Measurements from ENCODE around the gene APBA2. TPM values are rescaled to one million over a fixed set of nuclear protein-coding genes. Genes with fewer than 3 reads are reported as not detected.

The APBA2 gene
- total RNA-seq, 1 experiment from 2014 or later = not detected

- no peaks in the 10 kb centered on the region for H4K20me1 ChIP-seq (ENCODE audit: insufficient read depth, low read depth, low read length)
- no peaks in the 10 kb centered on the region for H3K27me3 ChIP-seq (ENCODE audit: low read length)
- no peak overlapping the region for H3K4me2 ChIP-seq (ENCODE audit: low read depth, low read length, poor library complexity, severe bottlenecking)
- no peaks in the 10 kb centered on the region for H3K36me3 ChIP-seq (ENCODE audit: insufficient read depth, low read length)
- no peak overlapping the region for H3K4me3 ChIP-seq (ENCODE audit: low read length)
- H3K4me1 ChIP-seq (ENCODE audit: low read length) = no peaks in the 10 kb centered on the region
- no peak overlapping the region for H3K9ac ChIP-seq (ENCODE audit: low read length)
- no peak overlapping the region for H2AFZ ChIP-seq (ENCODE audit: low read length)
- H3K79me2 ChIP-seq (ENCODE audit: low read length) = no peaks in the 10 kb centered on the region
- no peaks in the 10 kb centered on the region for H3K9me2 ChIP-seq (replicated peaks; ENCODE audit: insufficient read depth, low read length)
- no peaks in the 10 kb centered on the region for H3K9me3 ChIP-seq (ENCODE audit: low read length)
- no peak for DNase-seq
- no peak overlapping the region for H3K27ac ChIP-seq (ENCODE audit: low read length)
Measured at GRCh38 chr15:28929200-28929599, 43.4 kb downstream of the APBA2 start.

- H3K4me1 ChIP-seq (ENCODE audit: low read length) = no peaks in the 10 kb centered on the region
- no peaks in the 10 kb centered on the region for H4K20me1 ChIP-seq (ENCODE audit: insufficient read depth, low read depth, low read length)
- no peak overlapping the region for H2AFZ ChIP-seq (ENCODE audit: low read length)
- no peak for DNase-seq
- H3K9ac ChIP-seq (ENCODE audit: low read length) = no peak overlapping the region
- H3K79me2 ChIP-seq (ENCODE audit: low read length) = no peaks in the 10 kb centered on the region
- H3K36me3 ChIP-seq (ENCODE audit: insufficient read depth, low read length) = no peaks in the 10 kb centered on the region
- H3K9me2 ChIP-seq (replicated peaks; ENCODE audit: insufficient read depth, low read length) = no peaks in the 10 kb centered on the region
- no peak overlapping the region for H3K4me3 ChIP-seq (ENCODE audit: low read length)
- no peaks in the 10 kb centered on the region for H3K27me3 ChIP-seq (ENCODE audit: low read length)
- no peaks in the 10 kb centered on the region for H3K9me3 ChIP-seq (ENCODE audit: low read length)
- no peak overlapping the region for H3K27ac ChIP-seq (ENCODE audit: low read length)
- H3K4me2 ChIP-seq (ENCODE audit: low read depth, low read length, poor library complexity, severe bottlenecking) = no peak overlapping the region
Measured at GRCh38 chr15:28930011-28930410, 44.2 kb downstream of the APBA2 start.

DNA sequence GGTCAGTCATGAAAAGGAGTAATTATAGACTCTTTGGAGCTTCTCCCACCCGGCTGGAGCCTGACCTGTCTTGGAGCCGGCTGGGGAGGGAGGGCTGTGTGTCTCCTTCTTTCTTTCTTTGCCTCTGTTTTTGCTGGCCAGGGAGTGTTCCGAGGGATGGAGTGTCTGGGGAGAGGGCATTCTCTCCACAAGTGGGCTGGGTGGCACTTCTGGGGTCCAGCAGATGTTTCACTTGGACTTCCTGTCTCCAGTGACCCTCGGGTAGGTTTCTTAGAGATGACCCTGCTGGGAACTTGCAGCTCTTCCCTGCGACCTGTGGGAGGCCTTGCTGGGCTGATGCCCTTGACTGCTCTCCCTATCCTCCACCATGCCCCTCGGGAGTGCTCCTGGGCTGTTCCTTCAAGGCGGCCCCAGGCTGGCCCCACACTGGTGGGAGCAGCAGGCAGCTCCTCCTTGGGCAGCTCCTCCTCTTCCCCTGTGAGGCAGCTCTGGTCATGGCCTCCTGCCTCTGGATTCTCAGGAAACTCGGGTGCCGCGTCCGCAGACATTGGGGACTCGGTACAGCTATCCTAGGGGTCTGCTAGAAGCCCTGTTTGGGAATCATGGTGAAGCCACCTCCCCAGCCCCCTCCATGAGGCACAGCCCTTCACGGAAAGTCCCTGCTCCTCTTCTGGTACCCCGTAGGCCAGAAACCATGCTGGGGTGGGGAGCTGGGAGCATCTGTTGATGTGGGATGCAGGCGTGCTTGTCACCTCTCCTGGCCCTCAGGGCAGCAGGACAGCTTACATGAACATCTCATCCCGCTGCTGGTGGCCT, 44.9 kb downstream of the APBA2 start:
- no peaks in the 10 kb centered on the region for H4K20me1 ChIP-seq (ENCODE audit: insufficient read depth, low read depth, low read length)
- no peaks in the 10 kb centered on the region for H3K79me2 ChIP-seq (ENCODE audit: low read length)
- H3K9me3 ChIP-seq (ENCODE audit: low read length) = no peaks in the 10 kb centered on the region
- no peak overlapping the region for H3K9ac ChIP-seq (ENCODE audit: low read length)
- no peaks in the 10 kb centered on the region for H3K27me3 ChIP-seq (ENCODE audit: low read length)
- no peak overlapping the region for H2AFZ ChIP-seq (ENCODE audit: low read length)
- no peak overlapping the region for H3K4me2 ChIP-seq (ENCODE audit: low read depth, low read length, poor library complexity, severe bottlenecking)
- no peak overlapping the region for H3K27ac ChIP-seq (ENCODE audit: low read length)
- no peaks in the 10 kb centered on the region for H3K9me2 ChIP-seq (replicated peaks; ENCODE audit: insufficient read depth, low read length)
- no peaks in the 10 kb centered on the region for H3K4me1 ChIP-seq (ENCODE audit: low read length)
- no peak overlapping the region for H3K4me3 ChIP-seq (ENCODE audit: low read length)
- H3K36me3 ChIP-seq (ENCODE audit: insufficient read depth, low read length) = no peaks in the 10 kb centered on the region
- no peak for DNase-seq

- H4K20me1 ChIP-seq (ENCODE audit: insufficient read depth, low read depth, low read length) = no peaks in the 10 kb centered on the region
- no peak for DNase-seq
- no peaks in the 10 kb centered on the region for H3K9me3 ChIP-seq (ENCODE audit: low read length)
- H3K79me2 ChIP-seq (ENCODE audit: low read length) = no peaks in the 10 kb centered on the region
- H3K4me1 ChIP-seq (ENCODE audit: low read length) = no peaks in the 10 kb centered on the region
- H3K36me3 ChIP-seq (ENCODE audit: insufficient read depth, low read length) = no peaks in the 10 kb centered on the region
- H3K4me3 ChIP-seq (ENCODE audit: low read length) = no peak overlapping the region
- H3K9ac ChIP-seq (ENCODE audit: low read length) = no peak overlapping the region
- H3K9me2 ChIP-seq (replicated peaks; ENCODE audit: insufficient read depth, low read length) = no peaks in the 10 kb centered on the region
- no peak overlapping the region for H3K4me2 ChIP-seq (ENCODE audit: low read depth, low read length, poor library complexity, severe bottlenecking)
- no peak overlapping the region for H2AFZ ChIP-seq (ENCODE audit: low read length)
- no peaks in the 10 kb centered on the region for H3K27me3 ChIP-seq (ENCODE audit: low read length)
- no peak overlapping the region for H3K27ac ChIP-seq (ENCODE audit: low read length)
Measured at GRCh38 chr15:28931828-28932227, 46.1 kb downstream of the APBA2 start.

DNA sequence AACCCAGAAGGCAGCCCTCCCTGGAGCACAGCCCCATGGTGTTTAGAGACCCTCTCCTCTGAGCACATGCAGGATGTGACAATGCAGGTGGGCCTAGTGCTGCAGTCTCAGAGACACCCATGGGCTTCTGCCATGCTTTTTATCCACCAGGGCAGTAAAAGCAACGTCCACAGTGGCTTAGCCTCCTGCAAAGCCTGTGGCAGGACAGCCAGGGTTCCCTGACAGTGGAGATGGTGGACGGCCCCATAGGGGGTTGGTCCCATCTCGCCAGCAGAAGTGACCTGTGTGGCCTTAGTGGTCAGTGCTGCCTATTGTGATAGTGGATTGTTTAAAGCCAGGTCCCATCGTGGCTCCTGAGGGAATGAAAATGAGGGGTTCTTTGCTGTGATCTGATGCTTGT, 46.6 kb downstream of the APBA2 start:
- no peaks in the 10 kb centered on the region for H3K36me3 ChIP-seq (ENCODE audit: insufficient read depth, low read length)
- no peak overlapping the region for H2AFZ ChIP-seq (ENCODE audit: low read length)
- DNase-seq = no peak

GRCh38 chr15:28933710-28934445, 48.1 kb downstream of the APBA2 start:
- H2AFZ ChIP-seq (ENCODE audit: low read length) = no peak overlapping the region
- no peak overlapping the region for H3K4me3 ChIP-seq (ENCODE audit: low read length)
- H3K9ac ChIP-seq (ENCODE audit: low read length) = no peak overlapping the region
- H3K27ac ChIP-seq (ENCODE audit: low read length) = no peak overlapping the region
- H3K79me2 ChIP-seq (ENCODE audit: low read length) = no peaks in the 10 kb centered on the region
- DNase-seq = no peak
- no peaks in the 10 kb centered on the region for H3K9me3 ChIP-seq (ENCODE audit: low read length)
- H3K4me2 ChIP-seq (ENCODE audit: low read depth, low read length, poor library complexity, severe bottlenecking) = no peak overlapping the region
- no peaks in the 10 kb centered on the region for H4K20me1 ChIP-seq (ENCODE audit: insufficient read depth, low read depth, low read length)
- no peaks in the 10 kb centered on the region for H3K4me1 ChIP-seq (ENCODE audit: low read length)
- H3K9me2 ChIP-seq (replicated peaks; ENCODE audit: insufficient read depth, low read length) = no peaks in the 10 kb centered on the region
- H3K36me3 ChIP-seq (ENCODE audit: insufficient read depth, low read length) = no peaks in the 10 kb centered on the region
- H3K27me3 ChIP-seq (ENCODE audit: low read length) = no peaks in the 10 kb centered on the region

More for the DNA sequence above, 46.6 kb downstream of the APBA2 start:
- H3K27ac ChIP-seq (ENCODE audit: low read length) = no peak overlapping the region
- no peaks in the 10 kb centered on the region for H3K9me3 ChIP-seq (ENCODE audit: low read length)
- no peak overlapping the region for H3K4me3 ChIP-seq (ENCODE audit: low read length)
- H4K20me1 ChIP-seq (ENCODE audit: insufficient read depth, low read depth, low read length) = no peaks in the 10 kb centered on the region
- H3K4me2 ChIP-seq (ENCODE audit: low read depth, low read length, poor library complexity, severe bottlenecking) = no peak overlapping the region
- H3K9me2 ChIP-seq (replicated peaks; ENCODE audit: insufficient read depth, low read length) = no peaks in the 10 kb centered on the region
- H3K79me2 ChIP-seq (ENCODE audit: low read length) = no peaks in the 10 kb centered on the region
- no peaks in the 10 kb centered on the region for H3K4me1 ChIP-seq (ENCODE audit: low read length)
- no peak overlapping the region for H3K9ac ChIP-seq (ENCODE audit: low read length)
- no peaks in the 10 kb centered on the region for H3K27me3 ChIP-seq (ENCODE audit: low read length)

- Histone ChIP-seq H3K27ac (ENCODE audit: low read length) (no peak overlapping the region), H3K9ac (ENCODE audit: low read length) (no peak overlapping the region), H3K36me3 (ENCODE audit: insufficient read depth, low read length) (no peaks in the 10 kb centered on the region), H3K9me2 (replicated peaks; ENCODE audit: insufficient read depth, low read length) (no peaks in the 10 kb centered on the region), H3K9me3 (ENCODE audit: low read length) (no peaks in the 10 kb centered on the region), H3K4me2 (ENCODE audit: low read depth, low read length, poor library complexity, severe bottlenecking) (no peak overlapping the region), H2AFZ (ENCODE audit: low read length) (no peak overlapping the region), H3K4me1 (ENCODE audit: low read length) (no peaks in the 10 kb centered on the region), H3K4me3 (ENCODE audit: low read length) (no peak overlapping the region), H4K20me1 (ENCODE audit: insufficient read depth, low read depth, low read length) (no peaks in the 10 kb centered on the region), H3K79me2 (ENCODE audit: low read length) (no peaks in the 10 kb centered on the region), H3K27me3 (ENCODE audit: low read length) (no peaks in the 10 kb centered on the region)
- DNase-seq = no peak
Measured at GRCh38 chr15:28934645-28935044, 48.9 kb downstream of the APBA2 start.

DNA sequence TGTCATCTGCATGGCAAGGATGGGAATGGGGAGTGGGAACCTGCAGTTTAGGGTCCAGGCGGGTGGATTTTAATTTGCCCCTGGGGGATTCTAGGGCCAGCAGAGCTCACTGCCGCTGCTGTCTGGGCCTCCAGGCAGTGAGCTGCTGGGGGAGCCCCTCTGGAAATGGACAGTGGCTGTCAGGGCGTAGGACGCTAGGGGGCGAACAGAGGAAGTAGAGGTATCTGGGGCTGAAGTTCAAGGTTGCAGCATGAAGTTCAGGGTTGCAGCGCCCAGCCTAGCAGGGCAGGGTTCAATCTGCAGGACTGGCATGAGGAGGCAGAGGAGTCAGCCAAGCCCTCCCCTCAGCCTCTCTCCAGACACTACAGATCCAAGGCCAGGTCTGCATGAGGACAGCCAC, 49.5 kb downstream of the APBA2 start:
- Histone ChIP-seq H3K27me3 (ENCODE audit: low read length) (no peaks in the 10 kb centered on the region), H3K4me1 (ENCODE audit: low read length) (no peaks in the 10 kb centered on the region)
- DNase-seq = peak; percentile 77

More for the DNA sequence above, 49.5 kb downstream of the APBA2 start:
- Histone ChIP-seq H3K36me3 (ENCODE audit: insufficient read depth, low read length) (no peaks in the 10 kb centered on the region), H4K20me1 (ENCODE audit: insufficient read depth, low read depth, low read length) (no peaks in the 10 kb centered on the region), H3K27ac (ENCODE audit: low read length) (no peak overlapping the region), H3K9me2 (replicated peaks; ENCODE audit: insufficient read depth, low read length) (no peaks in the 10 kb centered on the region), H3K9me3 (ENCODE audit: low read length) (no peaks in the 10 kb centered on the region), H3K4me3 (ENCODE audit: low read length) (no peak overlapping the region), H3K79me2 (ENCODE audit: low read length) (no peaks in the 10 kb centered on the region), H3K4me2 (ENCODE audit: low read depth, low read length, poor library complexity, severe bottlenecking) (no peak overlapping the region), H2AFZ (ENCODE audit: low read length) (no peak overlapping the region), H3K9ac (ENCODE audit: low read length) (no peak overlapping the region)
